Measurements from ENCODE around the gene SLC28A1. TPM values are rescaled to one million over a fixed set of nuclear protein-coding genes. Genes with fewer than 3 reads are reported as not detected.

The SLC28A1 gene
- total RNA-seq, 1 experiment from 2014 or later: 0.13 TPM

DNA sequence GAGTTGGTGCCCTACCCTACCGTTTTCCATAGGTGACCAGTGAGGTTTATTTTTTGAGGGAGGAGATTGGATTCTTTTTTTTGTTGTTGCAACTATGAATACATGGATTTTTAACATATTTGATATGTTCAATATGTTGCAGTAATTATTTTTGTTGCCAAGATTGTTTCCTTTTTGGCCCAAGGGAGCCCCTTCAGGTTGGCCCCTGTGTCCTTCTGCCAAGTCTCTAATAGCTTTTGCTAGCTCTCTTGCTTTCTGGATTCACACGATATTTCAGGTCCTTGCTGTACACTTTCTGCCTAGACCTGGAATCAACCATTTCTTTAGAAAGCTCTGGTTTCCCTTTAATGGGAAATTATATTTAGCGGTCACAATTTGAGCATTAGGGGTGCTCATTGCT is 22.7 kb upstream of the SLC28A1 start:
- H3K36me3 Mint-ChIP-seq (ENCODE audit: insufficient read depth in 1 of 3, low read depth in 3 of 3): peaks cover 0 to 31% (median 3%) of the 10 kb centered on the region in 3 experiments; a peak in 4 of 7 replicates
- H3K79me2 ChIP-seq (ENCODE audit: insufficient read depth, low read length): no peaks in the 10 kb centered on the region
- H3K27ac ChIP-seq (ENCODE audit: insufficient read length, low read depth, low read length): no peak overlapping the region
- no peak overlapping the region for H2BK5ac ChIP-seq (ENCODE audit: insufficient read length, low read length)
- H3K4me1 ChIP-seq (ENCODE audit: insufficient read depth, low read length): no peaks in the 10 kb centered on the region
- H3K4me2 ChIP-seq (ENCODE audit: insufficient read depth, insufficient read length, low read length): no peak overlapping the region
- H2BK12ac ChIP-seq (ENCODE audit: insufficient read length, low read depth, low read length): no peak overlapping the region
- no peak overlapping the region for H4K8ac ChIP-seq (replicated peaks; ENCODE audit: insufficient read length, low read depth, low read length)
- H2BK15ac ChIP-seq (ENCODE audit: low read depth, low read length): no peak overlapping the region
- no peak overlapping the region for H4K91ac ChIP-seq (ENCODE audit: insufficient read length, low read depth, low read length)
- H3K9me3 ChIP-seq (ENCODE audit: control insufficient read depth, low read depth, low read length): no peaks in the 10 kb centered on the region
- H2AK5ac ChIP-seq (ENCODE audit: insufficient read length, low read length): no peak overlapping the region
- H3K4ac ChIP-seq (ENCODE audit: low read depth, low read length): no peak overlapping the region
- no peaks in the 10 kb centered on the region for H3K79me1 ChIP-seq (ENCODE audit: insufficient read depth, low read depth, low read length, poor library complexity, severe bottlenecking)
- no peak overlapping the region for H3K4me3 Mint-ChIP-seq
- H3K27me3 ChIP-seq (ENCODE audit: insufficient read depth, low read length): no peaks in the 10 kb centered on the region
- H3K18ac ChIP-seq (ENCODE audit: insufficient read length, low read depth, low read length): no peak overlapping the region
- TF ChIP-seq, protein P1, sequence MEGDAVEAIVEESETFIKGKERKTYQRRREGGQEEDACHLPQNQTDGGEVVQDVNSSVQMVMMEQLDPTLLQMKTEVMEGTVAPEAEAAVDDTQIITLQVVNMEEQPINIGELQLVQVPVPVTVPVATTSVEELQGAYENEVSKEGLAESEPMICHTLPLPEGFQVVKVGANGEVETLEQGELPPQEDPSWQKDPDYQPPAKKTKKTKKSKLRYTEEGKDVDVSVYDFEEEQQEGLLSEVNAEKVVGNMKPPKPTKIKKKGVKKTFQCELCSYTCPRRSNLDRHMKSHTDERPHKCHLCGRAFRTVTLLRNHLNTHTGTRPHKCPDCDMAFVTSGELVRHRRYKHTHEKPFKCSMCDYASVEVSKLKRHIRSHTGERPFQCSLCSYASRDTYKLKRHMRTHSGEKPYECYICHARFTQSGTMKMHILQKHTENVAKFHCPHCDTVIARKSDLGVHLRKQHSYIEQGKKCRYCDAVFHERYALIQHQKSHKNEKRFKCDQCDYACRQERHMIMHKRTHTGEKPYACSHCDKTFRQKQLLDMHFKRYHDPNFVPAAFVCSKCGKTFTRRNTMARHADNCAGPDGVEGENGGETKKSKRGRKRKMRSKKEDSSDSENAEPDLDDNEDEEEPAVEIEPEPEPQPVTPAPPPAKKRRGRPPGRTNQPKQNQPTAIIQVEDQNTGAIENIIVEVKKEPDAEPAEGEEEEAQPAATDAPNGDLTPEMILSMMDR (conservative IDR thresholded peaks at IDR 0.05): no peak
- H3K9ac ChIP-seq (ENCODE audit: extremely low read depth, insufficient read length, low read length): no peak overlapping the region
- no peak overlapping the region for H3K56ac ChIP-seq (ENCODE audit: insufficient read length, low read depth, low read length)
- no peak for DNase-seq
- H3K9me3 Mint-ChIP-seq: no peaks in the 10 kb centered on the region
- H2BK20ac ChIP-seq (ENCODE audit: low read depth, low read length, poor library complexity, severe bottlenecking): no peak overlapping the region
- H2BK120ac ChIP-seq (ENCODE audit: low read depth, low read length, poor library complexity, severe bottlenecking): no peak overlapping the region
- no peak overlapping the region for H2AFZ ChIP-seq (ENCODE audit: low read length)
- H4K20me1 ChIP-seq (ENCODE audit: control insufficient read depth, insufficient read depth, insufficient read length): no peaks in the 10 kb centered on the region
- no peak overlapping the region for H4K5ac ChIP-seq (ENCODE audit: insufficient read length, low read depth, low read length)
- H3K27ac Mint-ChIP-seq: no peak overlapping the region
- H3K14ac ChIP-seq (ENCODE audit: insufficient read depth, low read length): no peak overlapping the region
- no peaks in the 10 kb centered on the region; a peak in 1 of 4 replicates for H3K4me1 Mint-ChIP-seq
- WGBS (ENCODE audit: extremely low coverage, insufficient read length, low lambda C conversion rate): no CpG with 5 or more reads among the region's 3 CpGs
- H3K23ac ChIP-seq (ENCODE audit: insufficient read length, low read depth, low read length): no peak overlapping the region
- H3K27me3 Mint-ChIP-seq (ENCODE audit: low read depth): no peaks in the 10 kb centered on the region
- no peak overlapping the region for H3T11ph ChIP-seq (ENCODE audit: low read length)
- H3K23me2 ChIP-seq (ENCODE audit: insufficient read length, low read depth, low read length, poor library complexity, severe bottlenecking): no peaks in the 10 kb centered on the region

All from H9 (cell line).